SIG-M5 (cell line): ENCODE data around the gene LTC4S.
"Not testable (repeated sequence)": the region's sequence is repeated elsewhere in the genome, so short reads cannot be mapped to it uniquely, and the experiment has no call there.

Experiments
- DNase-seq: peaks from one replicate; lab custom pipeline; 2025; lab: John Stamatoyannopoulos, UW

LTC4S gene

DNA sequence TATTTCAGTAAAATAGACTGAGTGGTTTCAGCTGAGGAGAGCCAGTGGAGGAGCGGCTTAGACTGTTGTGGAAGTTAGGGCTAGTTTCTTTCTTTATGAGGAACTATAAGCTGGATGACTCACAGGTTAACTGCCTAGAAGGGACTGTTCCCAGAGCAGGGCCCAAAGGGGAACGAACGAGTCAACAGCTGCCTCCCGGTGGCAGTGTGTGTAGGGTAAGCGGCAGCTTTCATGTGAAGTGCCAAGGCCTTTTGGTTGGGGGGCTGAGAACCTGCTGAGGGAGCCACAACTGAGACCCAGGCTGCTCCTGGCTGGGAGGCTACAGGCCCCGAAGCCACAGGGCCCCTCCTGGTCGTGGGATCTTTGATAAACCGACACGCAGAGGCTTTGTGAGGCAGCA lies 33.9 kb downstream of the LTC4S start:
- DNase-seq: peak; percentile 82

DNA sequence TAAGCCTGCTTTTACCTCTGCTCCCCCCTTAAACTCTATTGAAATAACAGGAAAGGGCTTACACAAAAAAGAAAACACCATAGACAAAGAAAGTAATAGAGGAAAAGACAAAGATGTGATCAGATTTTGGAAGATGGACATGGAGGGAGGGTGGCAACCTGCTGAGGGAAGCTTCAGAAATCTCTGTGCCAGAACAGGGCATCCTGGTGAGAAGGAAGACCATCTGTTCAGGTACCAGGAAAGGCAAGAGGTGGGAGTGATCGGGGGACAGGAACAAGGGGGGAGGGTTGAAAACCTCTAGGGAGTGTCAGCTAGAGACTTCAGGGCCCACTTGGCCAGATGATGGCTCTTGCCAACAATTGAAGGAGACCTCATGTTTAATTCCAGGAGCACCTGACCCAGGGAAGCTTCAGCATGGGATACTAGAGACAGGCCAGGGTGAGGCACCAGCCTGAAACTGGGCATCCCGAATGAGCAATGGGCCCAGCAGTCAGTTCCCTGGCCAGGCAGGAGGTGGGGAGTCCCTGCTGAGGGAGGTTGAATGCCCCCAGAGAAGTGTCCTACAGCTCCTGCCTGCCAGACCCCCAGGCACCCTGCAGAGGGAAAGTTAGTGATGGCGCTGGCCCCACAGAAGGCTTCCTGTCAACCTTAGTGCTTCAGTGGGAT lies 35.1 kb downstream of the LTC4S start:
- DNase-seq: no peak

DNA sequence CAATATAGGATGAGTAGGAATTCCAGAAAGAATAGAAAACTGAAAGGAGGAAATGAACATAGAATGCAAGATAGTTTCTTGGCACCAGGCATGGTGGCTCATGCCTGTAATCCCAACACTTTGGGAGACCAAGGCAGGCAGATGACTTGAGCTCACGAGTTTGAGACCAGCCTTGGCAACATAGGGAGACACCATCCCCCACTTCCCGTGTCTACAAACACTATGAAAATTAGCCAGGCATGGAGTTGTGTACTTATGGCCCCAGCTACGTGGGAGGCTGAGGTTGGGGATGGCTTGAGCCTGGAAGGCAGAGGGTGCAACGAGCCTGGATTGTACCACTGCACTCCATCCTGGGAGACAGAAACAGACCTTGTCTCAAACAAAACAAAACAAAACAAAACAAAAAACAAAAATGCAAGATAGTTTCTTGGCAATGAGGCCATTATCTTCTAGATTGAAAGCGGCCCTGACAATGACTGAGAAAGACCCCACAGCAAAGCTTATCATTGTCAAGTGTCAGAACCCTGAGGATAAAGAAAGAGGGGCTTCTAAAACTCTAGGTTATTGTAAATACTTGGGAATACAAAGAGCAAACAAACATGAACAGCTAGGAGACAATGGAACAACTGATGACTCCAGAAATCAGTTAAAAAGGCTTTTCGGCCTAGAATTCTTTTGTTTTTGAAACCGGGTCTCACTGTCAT lies 36.1 kb downstream of the LTC4S start:
- DNase-seq: no peak

DNA sequence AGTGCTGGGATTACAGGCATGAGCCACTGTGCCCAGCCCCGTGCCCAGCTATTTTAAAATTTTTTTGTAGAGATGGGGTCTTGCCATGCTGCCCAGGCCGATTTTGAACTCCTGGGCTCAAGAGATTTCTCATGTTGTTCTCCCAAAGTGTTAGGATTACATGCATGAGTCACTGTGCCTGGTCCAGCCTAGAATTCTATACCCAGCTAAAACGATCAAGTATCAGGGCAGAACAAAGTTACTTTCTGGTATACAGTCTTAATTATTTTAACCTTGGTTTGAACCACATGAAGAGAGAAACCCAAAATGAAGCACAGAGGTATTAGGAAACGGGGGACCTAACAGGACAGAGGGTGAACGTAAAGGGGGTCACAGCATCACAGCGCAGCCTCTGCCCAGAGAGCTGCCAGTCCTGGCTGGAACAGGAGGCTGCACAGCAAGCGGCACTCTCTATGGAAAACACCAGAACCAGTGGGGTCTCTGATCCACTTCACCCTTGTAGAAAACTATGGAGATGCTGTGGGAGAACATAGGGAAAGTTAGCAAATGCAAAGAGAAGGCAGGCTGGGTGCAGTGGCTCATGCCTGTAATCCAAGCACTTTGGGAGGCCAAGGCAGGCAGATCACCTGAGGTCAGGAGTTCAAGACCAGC lies 37.2 kb downstream of the LTC4S start:
- no peak for DNase-seq

DNA sequence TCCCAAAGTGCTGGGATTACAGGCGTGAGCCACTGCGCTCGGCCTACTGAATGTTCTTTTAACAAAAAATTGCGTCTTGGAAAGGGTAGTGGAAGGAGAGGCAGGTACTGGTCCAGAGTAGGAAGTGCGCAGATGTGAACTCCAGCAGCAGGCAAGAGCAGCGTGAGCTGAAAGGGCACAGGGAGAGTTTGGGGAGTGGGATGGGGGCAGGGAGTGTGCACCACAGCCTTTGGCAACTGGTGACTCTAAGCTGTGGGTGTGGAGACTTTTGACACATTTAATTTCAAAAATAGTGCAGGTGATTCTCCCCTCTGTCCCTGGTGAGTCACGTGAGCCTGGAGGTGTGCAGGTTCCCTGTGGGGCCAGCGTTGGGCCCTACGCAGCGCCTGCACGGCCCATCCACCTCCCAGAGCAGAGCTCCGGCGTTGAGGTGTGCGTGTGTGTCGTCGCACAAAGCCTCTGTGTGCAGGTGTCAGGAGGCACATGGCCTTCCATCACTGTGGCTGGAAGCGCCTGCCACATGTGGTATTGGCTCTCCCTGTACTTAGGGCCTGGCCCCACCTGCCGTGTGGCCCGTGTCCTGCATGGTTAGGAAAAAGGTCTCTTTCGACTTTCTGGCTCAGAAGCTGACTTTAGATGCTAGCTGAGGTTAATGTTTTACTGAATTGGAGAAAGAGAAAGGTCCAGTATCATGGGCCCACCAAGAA lies 38.4 kb downstream of the LTC4S start:
- no peak for DNase-seq

DNA sequence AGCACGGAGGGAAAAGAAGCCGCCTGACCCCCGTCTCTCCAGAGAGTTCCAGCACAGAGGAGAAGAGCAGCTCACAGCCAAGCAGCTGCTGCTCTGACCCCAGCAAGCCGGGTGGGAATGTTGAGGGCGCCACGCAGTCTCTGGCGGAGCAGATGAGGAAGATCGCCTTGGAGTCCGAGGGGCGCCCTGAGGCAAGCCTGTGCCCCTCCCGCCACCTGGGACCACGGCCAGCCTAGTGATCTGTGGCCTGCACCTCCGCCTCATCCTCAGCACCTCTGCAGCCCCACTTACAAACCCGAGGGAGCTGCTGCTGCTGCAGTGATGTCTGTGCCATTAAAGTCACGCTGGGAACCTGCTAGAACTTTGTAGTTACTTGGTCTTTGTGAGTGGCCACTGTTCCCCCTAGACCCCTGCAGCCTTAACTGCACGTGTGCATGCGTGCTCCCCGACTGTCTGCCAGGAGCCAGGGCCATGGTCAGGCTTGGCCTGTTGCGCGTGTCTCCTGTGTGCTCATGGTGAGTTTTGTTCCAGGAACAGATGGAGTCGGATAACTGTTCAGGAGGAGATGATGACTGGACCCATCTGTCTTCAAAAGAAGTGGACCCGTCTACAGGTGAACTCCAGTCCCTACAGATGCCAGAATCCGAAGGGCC lies 39.4 kb downstream of the LTC4S start:
- no peak for DNase-seq

DNA sequence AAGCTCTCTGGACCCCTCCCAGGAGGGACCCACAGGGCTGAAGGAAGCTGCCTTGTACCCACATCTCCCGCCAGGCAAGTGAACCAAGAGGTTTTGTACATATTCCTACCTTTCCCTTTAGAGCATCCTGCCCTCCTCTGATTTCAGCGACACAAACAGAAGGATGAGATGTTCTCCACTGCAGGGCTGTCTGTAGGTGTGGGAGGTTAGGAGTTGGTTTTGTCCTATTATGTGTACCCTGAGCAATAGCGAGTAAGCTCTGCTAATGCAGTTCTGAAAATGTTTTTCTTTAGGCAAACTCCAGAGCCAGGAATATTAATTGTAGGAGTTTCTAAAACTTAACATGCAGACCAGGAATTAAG lies 39.9 kb downstream of the LTC4S start:
- DNase-seq: no peak

DNA sequence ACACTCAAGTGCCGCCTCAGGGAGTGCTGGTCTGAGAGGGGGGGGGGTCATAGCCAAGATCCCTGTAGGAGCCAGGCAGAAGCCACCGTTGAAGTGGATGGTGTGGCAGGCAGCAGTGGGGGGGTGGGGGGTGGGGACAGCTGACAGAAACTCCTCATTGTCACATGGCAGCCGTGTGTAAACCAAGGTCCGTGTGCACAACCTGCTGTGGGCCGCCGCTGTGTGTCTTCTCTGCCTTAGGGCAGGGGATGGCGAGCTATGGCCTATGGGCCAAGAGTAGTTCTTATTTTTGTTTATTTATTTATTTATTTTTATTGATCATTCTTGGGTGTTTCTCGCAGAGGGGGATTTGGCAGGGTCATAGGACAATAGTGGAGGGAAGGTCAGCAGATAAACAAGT lies 40.3 kb downstream of the LTC4S start:
- DNase-seq: no peak

DNA sequence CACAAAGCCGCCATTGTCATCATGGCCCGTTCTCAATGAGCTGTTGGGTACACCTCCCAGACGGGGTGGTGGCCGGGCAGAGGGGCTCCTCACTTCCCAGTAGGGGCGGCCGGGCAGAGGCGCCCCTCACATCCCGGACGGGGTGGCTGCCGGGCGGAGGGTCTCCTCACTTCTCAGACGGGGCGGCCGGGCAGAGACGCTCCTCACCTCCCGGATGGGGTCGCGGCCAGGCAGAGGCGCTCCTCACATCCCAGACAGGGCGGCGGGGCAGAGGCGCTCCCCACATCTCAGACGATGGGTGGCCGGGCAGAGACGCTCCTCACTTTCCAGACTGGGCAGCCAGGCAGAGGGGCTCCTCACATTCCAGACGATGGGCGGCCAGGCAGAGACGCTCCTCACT lies 41.1 kb downstream of the LTC4S start:
- not testable (repeated sequence) for DNase-seq

DNA sequence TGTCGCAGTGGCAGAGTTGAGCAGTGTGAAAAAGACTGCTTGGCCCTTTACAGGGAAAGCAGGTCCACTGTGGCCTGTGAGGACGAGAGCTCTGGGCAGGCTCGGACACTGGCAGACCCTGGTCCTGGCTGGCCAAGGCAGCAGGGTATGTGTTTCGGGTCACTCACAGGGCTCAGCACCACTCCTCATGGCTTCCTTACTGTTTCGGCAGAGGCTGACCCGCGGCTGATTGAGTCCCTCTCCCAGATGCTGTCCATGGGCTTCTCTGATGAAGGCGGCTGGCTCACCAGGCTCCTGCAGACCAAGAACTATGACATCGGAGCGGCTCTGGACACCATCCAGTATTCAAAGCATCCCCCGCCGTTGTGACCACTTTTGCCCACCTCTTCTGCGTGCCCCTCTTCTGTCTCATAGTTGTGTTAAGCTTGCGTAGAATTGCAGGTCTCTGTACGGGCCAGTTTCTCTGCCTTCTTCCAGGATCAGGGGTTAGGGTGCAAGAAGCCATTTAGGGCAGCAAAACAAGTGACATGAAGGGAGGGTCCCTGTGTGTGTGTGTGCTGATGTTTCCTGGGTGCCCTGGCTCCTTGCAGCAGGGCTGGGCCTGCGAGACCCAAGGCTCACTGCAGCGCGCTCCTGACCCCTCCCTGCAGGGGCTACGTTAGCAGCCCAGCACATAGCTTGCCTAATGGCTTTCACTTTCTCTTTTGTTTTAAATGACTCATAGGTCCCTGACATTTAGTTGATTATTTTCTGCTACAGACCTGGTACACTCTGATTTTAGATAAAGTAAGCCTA lies 42.6 kb downstream of the LTC4S start:
- DNase-seq: no peak

DNA sequence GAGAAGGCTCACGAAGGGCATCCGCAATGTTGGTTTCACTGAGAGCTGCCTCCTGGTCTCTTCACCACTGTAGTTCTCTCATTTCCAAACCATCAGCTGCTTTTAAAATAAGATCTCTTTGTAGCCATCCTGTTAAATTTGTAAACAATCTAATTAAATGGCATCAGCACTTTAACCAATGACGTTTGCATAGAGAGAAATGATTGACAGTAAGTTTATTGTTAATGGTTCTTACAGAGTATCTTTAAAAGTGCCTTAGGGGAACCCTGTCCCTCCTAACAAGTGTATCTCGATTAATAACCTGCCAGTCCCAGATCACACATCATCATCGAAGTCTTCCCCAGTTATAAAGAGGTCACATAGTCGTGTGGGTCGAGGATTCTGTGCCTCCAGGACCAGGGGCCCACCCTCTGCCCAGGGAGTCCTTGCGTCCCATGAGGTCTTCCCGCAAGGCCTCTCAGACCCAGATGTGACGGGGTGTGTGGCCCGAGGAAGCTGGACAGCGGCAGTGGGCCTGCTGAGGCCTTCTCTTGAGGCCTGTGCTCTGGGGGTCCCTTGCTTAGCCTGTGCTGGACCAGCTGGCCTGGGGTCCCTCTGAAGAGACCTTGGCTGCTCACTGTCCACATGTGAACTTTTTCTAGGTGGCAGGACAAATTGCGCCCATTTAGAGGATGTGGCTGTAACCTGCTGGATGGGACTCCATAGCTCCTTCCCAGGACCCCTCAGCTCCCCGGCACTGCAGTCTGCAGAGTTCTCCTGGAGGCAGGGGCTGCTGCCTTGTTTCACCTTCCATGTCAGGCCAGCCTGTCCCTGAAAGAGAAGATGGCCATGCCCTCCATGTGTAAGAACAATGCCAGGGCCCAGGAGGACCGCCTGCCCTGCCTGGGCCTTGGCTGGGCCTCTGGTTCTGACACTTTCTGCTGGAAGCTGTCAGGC lies 43.6 kb downstream of the LTC4S start:
- no peak for DNase-seq

DNA sequence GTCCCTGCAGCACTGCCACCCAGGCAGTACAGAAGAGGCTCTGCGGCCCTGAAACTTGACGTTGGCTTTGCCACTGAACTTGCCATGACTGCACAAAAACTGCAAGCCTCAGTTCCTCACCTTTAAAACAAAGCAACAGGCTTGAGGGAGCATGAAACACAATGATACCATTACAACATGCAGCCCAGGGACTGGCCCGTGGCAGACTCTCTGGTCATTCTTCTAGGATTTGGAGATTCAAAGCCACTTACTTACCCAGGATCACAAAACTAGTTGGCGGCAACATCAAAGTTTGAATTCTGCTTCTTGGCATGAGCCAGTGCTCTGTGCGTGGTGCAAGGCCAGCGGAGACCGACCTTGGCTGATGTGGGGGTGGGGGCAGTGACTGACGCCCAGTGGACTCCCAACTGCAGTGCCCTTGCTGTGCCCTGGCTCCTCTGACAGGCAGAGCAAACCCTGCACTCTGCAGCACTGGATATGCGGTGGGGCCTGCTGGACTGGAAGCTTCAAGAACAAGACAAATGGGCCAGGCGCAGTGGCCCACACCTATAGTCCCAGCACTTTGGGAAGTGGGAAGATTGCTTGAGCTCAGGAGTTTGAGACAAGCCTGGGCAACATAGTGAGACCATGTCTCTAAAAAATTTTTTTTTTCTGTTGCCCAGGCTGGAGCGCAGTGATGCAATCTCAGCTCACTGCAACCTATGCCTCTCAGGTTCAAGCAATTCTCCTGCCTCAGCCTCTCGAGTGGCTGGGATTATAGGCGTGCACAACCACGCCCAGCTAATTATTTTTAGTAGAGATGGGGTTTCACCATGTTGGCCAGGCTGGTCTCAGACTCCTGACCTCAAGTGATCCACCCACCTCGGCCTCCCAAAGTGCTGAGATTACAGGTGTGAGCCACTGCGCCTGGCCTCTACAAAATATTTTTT lies 45.8 kb downstream of the LTC4S start:
- DNase-seq: no peak

DNA sequence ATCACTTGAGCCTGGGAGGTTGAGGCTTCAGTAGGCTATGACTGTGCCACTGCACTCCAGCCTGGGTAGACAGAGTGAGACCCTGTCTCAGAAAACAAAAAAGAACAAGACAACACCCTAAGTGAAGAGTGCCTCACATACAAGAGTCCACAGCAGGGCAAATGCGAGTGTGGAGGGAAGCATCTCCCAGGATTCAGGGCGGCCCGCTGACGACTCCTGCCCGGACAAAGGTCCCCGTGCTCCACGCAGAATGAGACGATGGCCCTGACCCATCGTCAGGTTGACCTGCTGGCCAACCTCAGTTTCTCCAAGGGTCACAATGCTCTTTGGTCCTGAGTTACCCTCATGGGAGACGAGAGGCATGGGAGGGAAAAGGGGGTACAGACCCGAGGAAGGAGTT lies 46.5 kb downstream of the LTC4S start:
- no peak for DNase-seq

DNA sequence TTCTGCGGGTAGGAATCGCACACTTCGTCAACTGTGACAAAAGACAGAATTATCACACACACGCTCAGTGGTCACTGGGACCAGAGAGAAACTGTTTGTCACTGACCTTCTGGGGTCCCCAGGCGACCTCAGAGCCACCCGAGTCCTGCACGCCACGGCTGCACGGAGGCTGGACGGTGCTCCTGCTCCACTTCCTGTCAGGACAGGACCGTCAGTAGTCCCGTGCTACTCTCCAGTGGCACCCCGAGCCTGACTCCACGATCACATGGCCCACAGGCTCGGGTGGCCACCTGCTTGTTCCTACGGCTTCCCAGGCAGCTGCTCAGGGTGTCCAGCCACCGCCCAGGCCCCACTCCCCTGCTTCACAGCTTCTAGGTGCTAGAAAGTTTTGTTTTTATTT lies 47.0 kb downstream of the LTC4S start:
- DNase-seq: no peak

DNA sequence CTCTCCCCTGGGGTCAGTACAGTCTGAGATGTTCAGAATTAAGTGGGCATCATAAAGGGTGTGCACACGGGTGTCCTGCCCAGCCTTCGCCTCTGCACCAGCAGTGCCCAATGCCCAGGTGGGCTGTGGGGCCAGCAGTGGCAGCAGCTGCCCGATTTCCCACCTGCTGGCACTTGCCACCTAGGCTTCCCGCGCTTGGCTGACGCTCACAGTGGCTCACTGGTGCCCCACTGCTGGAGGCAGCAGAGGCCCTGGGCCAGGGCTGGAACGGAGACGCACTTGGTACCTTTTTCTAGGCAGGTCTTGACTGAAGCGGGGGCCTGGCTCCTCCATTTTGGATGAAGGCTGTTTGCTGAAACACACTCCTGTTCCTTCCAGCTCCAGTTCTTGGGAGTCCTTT lies 47.8 kb downstream of the LTC4S start:
- DNase-seq: no peak
